ENCODE measurements around the gene AKAP8.

- TF ChIP-seq CTCF (IDR thresholded peaks at IDR 0.05): no peak
- TF ChIP-seq POLR2A (IDR thresholded peaks at IDR 0.05): no peak
- no peak for TF ChIP-seq POLR2AphosphoS5 (IDR thresholded peaks at IDR 0.05)
- TF ChIP-seq EP300 (IDR thresholded peaks at IDR 0.05): no peak
These were observed 2.3 kb upstream of the AKAP8 start for GRCh38 chr19:15381864-15382263.
